Adrenal gland (tissue), 12 donors: ENCODE data around the gene ATM. TPM values are rescaled to one million over a fixed set of nuclear protein-coding genes. Genes with fewer than 3 reads are reported as not detected.

Source experiments
- DNase-seq, 7 donors: peaks; one replicate each; pipeline ENCODE4 v3.0.0-alpha.2; 2019 to 2020
- H3K27ac ChIP-seq, 5 donors: fragments of 200-600 bp; sonication (generic) in 4 of 5; 1 replicate in 3 of 5; 2 replicates in 2 of 5; pipeline versions ENCODE4 v1.5.1 to v1.8.0; 2016 to 2020; ENCODE audit warnings: mild to moderate bottlenecking in 1 of 5
- H3K27me3 ChIP-seq: fragments of 200-600 bp; 2 replicates; pipeline ENCODE4 v1.8.0; 2021
- H3K36me3 ChIP-seq, 2 donors: fragments of 200-600 bp; replicated peaks in 1 of 2; 1 replicate in 1 of 2; 2 replicates in 1 of 2; pipeline versions ENCODE4 v1.5.1 to v1.8.0; 2018 to 2022
- H3K4me1 ChIP-seq, 2 donors: fragments of 200-600 bp; replicated peaks in 1 of 2; 1 replicate in 1 of 2; 2 replicates in 1 of 2; pipeline versions ENCODE4 v1.5.1 to v1.8.0; 2018 to 2021
- H3K4me3 ChIP-seq, 4 donors: fragments of 200-600 bp; sonication (generic) in 3 of 4; one replicate each; pipeline ENCODE4 v1.5.1; 2016 to 2018
- H3K9me3 ChIP-seq, 3 donors: fragments of 200-600 bp; sonication (generic) in 1 of 3; replicated peaks in 1 of 3; 1 replicate in 2 of 3; 2 replicates in 1 of 3; pipeline versions ENCODE4 v1.5.1 to v1.8.0; 2016 to 2021
- POLR2A ChIP-seq, 2 donors: fragments of 450-650 bp; IDR thresholded peaks; one replicate each; pipeline ENCODE4 v1.6.1; 2017; ENCODE audit warnings: antibody characterized with exemption in 2 of 2, mild to moderate bottlenecking in 2 of 2, moderate library complexity in 1 of 2
- WGBS, 4 donors: extraction: QIAGEN DNeasy Blood & Tissue Kit in 2 of 4; methylation state at CpG; one replicate each; pipeline versions ENCODE4 v1.1.5 to v1.1.7; 2013 to 2017; 5-methylcytosine and 5-hydroxymethylcytosine counted together
- intact Hi-C, 2 donors: fragments of 100-400 bp; cut with DNase I; formaldehyde crosslinking; loops; one replicate each; pipeline versions ENCODE4 v1.14.1 to v1.15.0; 2022 to 2023
- polyA plus RNA-seq, 3 donors: library from polyadenylated mRNA; stranded (reverse); fragments of 200-250 nt in 2 of 3; fragments of 350-450 nt in 1 of 3; fragmentation: Illumina TruSeq in 1 of 3; extraction: RNeasy Lipid Tissue Mini Kit (QIAGEN cat#74804) in 1 of 3; gene quantifications; one replicate each; pipeline ENCODE4 v1.2.3, GENCODE V29; 2013 to 2014
- total RNA-seq, 9 donors: library from RNA; depleted of rRNA in 4 of 9; stranded (reverse); fragments of >200 nt in 4 of 9; fragments of 120-200 nt in 1 of 9; fragmentation: NEBNext Ultra II Directional in 1 of 9; extraction: Animal tissue kit (Norgen Biotek cat#: 25700) in 1 of 9; gene quantifications; one replicate each; pipeline versions ENCODE4 v1.1.0 to v1.2.4, GENCODE V29; 2013 to 2023
- TF ChIP-seq, protein P1 (sequence below), 6 experiments: fragments of 450-650 bp in 4 of 6; fragments of 200-600 bp in 2 of 6; sonication (generic) in 1 of 6; IDR thresholded peaks; 1 replicate in 5 of 6; 2 replicates in 1 of 6; pipeline versions ENCODE4 v1.5.1 to v1.8.0; 2016 to 2021; ENCODE audit warnings: antibody characterized with exemption in 6 of 6, mild to moderate bottlenecking in 2 of 6, moderate library complexity in 1 of 6
- donor health status: healthy with polysubstance abuse.
- donor health status: Bipolar disorder and iron deficiency.
- donor health status: DM: yes; HTN: yes; CAD: no.
- donor health status: DM: no; HTN: no; CAD: no.
- donor health status: DM: no; HTN: no; CAD: no.
- donor health status: DM: yes; HTN: yes; CAD: no.

Gene ATM
- total and polyA plus RNA-seq, 12 donors, result 19.9 to 127 (median 66.8) TPM

DNA sequence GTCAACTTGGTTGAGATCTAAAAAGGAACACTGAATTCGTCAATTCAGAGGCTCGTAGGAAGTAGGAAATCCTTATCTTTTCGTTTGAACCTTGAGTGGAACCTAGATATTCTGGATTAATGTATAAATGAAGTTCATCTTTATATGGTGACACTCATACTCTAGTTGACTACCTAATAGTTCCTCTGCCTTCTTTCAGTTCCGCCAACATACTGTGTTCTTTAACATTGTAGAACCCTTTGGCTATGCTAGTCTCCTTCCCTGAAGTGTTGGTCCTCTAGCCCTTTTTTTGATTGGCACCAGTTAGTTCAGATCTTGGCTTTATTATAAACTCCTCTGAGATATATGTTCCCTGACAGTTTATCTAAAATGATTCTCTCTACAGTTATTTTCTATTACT, 1.5 kb downstream of the ATM start:
- intact Hi-C loops, result no loop called here
- H3K27me3 ChIP-seq, result no peaks in the 10 kb centered on the region
- WGBS, 4 donors, result 45 to 68% (median 56%) methylated on average over 4 of the region's 4 CpGs

DNA sequence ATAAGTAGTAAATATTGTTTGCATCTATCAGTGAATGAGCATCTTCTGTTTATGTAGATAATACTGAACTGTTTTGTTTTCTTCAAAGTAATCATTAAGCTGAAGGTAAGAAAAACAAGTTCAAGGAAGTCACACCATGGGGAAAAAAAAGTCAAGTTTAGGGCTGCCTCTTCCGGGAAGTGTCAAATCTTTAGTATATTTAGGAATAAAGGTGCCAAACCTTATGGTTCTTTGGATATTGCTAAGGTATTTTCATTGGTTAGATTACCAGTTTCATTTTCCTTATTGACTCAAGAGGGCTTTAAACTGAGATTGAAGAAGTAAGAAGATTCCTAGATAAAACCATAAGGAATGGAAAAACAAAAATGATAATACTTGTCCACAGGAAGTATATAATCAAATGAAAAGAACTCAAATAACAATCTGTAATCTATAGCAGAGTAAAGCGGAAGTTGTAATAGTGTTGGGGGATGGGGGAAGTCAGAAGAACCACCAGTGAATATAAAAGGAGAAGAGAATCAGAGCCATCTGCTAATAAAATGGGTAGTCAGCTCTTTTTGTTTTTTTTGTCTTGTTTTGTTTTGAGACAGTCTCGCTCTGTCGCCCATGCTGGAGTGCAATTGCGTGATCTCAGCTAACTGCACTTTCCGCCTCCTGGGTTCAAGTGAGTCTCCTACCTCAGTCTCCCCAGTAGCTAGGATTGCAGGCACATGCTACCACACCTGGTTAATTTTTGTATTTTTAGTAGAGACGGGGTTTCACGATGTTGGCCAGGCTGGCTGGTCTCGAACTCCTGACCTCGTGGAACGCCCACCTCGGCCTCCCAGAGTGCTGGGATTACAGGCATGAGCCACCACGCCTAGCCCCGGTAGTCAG, 2.3 kb downstream of the ATM start:
- DNase-seq, result no peak
- H3K9me3 ChIP-seq, result no peaks in the 10 kb centered on the region
- H3K4me1 ChIP-seq, result peaks cover 13 to 45% of the 10 kb centered on the region in 2 donors
- H3K4me3 ChIP-seq, result peak overlapping the region in 1 of 4 donors; percentile 75
- H3K27ac ChIP-seq, result peak overlapping the region in 3 of 5 donors; percentile 32 to 97 (median 73)
- peaks cover 0 to 25% of the 10 kb centered on the region in 2 donors for H3K36me3 ChIP-seq
- WGBS, 4 donors, result 83 to 89% (median 87%) methylated on average over 14 of the region's 14 CpGs
- H3K27me3 ChIP-seq, result no peaks in the 10 kb centered on the region
- TF ChIP-seq POLR2A (IDR thresholded peaks at IDR 0.05), result no peak
- TF ChIP-seq, protein P1, sequence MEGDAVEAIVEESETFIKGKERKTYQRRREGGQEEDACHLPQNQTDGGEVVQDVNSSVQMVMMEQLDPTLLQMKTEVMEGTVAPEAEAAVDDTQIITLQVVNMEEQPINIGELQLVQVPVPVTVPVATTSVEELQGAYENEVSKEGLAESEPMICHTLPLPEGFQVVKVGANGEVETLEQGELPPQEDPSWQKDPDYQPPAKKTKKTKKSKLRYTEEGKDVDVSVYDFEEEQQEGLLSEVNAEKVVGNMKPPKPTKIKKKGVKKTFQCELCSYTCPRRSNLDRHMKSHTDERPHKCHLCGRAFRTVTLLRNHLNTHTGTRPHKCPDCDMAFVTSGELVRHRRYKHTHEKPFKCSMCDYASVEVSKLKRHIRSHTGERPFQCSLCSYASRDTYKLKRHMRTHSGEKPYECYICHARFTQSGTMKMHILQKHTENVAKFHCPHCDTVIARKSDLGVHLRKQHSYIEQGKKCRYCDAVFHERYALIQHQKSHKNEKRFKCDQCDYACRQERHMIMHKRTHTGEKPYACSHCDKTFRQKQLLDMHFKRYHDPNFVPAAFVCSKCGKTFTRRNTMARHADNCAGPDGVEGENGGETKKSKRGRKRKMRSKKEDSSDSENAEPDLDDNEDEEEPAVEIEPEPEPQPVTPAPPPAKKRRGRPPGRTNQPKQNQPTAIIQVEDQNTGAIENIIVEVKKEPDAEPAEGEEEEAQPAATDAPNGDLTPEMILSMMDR (IDR thresholded peaks at IDR 0.05), result no peak
- intact Hi-C loops, result no loop called here

More for the DNA sequence above, 1.5 kb downstream of the ATM start:
- Histone ChIP-seq H3K9me3 (no peaks in the 10 kb centered on the region), H3K4me3 (peak overlapping the region in 1 of 4 donors; percentile 75), H3K36me3 (peaks cover 0 to 17% of the 10 kb centered on the region in 2 donors), H3K27ac (peak overlapping the region in 3 of 5 donors; percentile 33 to 97 (median 95)), H3K4me1 (peaks cover 13 to 51% of the 10 kb centered on the region in 2 donors)
- no peak for DNase-seq
- TF ChIP-seq, protein P1 (IDR thresholded peaks at IDR 0.05), result no peak
- TF ChIP-seq POLR2A (IDR thresholded peaks at IDR 0.05), result no peak

DNA sequence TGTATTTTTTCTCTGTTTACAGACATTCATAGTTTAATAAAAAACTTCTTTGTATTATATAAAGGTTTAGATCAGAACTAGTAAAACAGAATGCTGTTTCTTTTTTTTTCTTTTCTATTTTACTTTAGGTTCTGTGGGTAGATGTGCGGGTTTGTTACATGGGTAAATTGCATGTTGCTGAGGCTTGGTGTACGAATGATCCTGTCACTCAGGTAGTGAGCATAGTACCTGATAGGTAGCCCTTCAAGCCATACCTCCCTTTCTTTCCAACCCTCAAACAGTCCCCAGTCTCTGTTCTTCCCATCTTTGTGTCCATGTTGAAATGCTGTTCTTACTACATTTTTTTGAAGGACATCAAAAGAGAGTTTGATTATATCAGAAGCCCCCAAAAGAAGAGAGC, 3.2 kb downstream of the ATM start:
- Histone ChIP-seq H3K4me3 (no peak overlapping the region), H3K9me3 (no peaks in the 10 kb centered on the region), H3K27ac (no peak overlapping the region), H3K4me1 (peaks cover 13 to 36% of the 10 kb centered on the region in 2 donors), H3K36me3 (peaks cover 0 to 34% of the 10 kb centered on the region in 2 donors), H3K27me3 (no peaks in the 10 kb centered on the region)
- 90 to 98% (median 94%) methylated on average over 2 of the region's 2 CpGs for WGBS, 4 donors
- TF ChIP-seq, protein P1 (IDR thresholded peaks at IDR 0.05), result no peak
- intact Hi-C loops, result no loop called here
- no peak for DNase-seq

DNA sequence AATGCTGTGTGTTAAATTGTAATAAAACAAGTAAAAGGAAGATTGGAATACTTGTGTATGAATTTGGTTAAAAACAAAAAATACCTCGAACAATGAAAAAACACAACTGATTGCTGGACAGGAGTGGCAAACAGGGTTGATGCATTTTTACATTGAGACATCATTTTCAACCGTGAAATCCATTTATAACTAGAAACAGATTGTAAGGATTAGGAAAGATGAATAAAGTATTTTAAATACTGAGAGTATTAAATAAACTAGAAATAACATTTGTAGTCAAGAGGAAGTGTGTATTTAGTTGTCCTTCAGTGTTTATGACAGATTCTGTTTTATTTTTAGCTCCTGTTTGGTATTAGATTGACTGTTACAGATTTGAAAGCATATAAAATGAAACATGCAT, 5.4 kb downstream of the ATM start:
- H3K4me1 ChIP-seq, result peaks cover 13 to 31% of the 10 kb centered on the region in 2 donors
- TF ChIP-seq POLR2A (IDR thresholded peaks at IDR 0.05), result no peak
- H3K27ac ChIP-seq, result no peak overlapping the region
- no peak for DNase-seq
- WGBS, 4 donors, result 84 to 89% (median 87%) methylated on average over 2 of the region's 2 CpGs
- no peaks in the 10 kb centered on the region for H3K27me3 ChIP-seq
- intact Hi-C loops, result no loop called here
- no peaks in the 10 kb centered on the region for H3K9me3 ChIP-seq
- peaks cover 0 to 38% of the 10 kb centered on the region in 2 donors for H3K36me3 ChIP-seq
- no peak overlapping the region for H3K4me3 ChIP-seq
